K562 (cell line): ENCODE data around the gene CDK5RAP3. TPM values are rescaled to one million over a fixed set of nuclear protein-coding genes. Genes with fewer than 3 reads are reported as not detected.
A peak's percentile ranks its signal among the peaks of the same experiment; 100 is the strongest.

Experiments
- ATAC-seq: fragments of 200-7000 bp; cut with Tn5 transposase; 3 replicates; pipeline ENCODE4 v1.9.1; 2020; ENCODE audit warnings: moderate library complexity
- BruUV-seq: library from RNA; stranded (reverse); fragments of 400-500 nt; replicated peaks from 2 replicates; lab custom pipeline; 2021; lab: Mats Ljungman, UMichigan
- CTCF ChIA-PET: fragments of 300-600 bp; formaldehyde crosslinking; extraction: SDS; loops from one replicate; lab custom pipeline; 2021; ENCODE audit warnings: low intra/inter-chr PET ratio; lab: Yijun Ruan, JAX
- POLR2A ChIA-PET: fragments of 300-600, 350-650 bp; sonication (Branson Sonifier 250); formaldehyde crosslinking; extraction: SDS; loops from one replicate; lab custom pipeline; 2021; ENCODE audit warnings: antibody characterized with exemption, inconsistent platforms; lab: Yijun Ruan, JAX
- DNase-seq, 4 experiments: peaks; one replicate each; pipeline versions ENCODE4 v3.0.0 to v3.0.0-alpha.2; 2011 to 2018; ENCODE audit warnings: low spot score in 3 of 4, mixed read lengths in 3 of 4; ENCODE audit errors: extremely low read depth in 1 of 4
- FAIRE-seq: peaks from 2 replicates; lab custom pipeline; 2011; peaks lifted over from hg19 to GRCh38; lab: Jason Lieb, UNC
- H2AFZ ChIP-seq: 2 replicates; pipeline ENCODE4 v1.6.0; 2011; ENCODE audit warnings: low read depth, low read length, control low read depth, inconsistent platforms
- H3K27ac ChIP-seq: fragments of 200-600 bp; 3 replicates; pipeline ENCODE4 v1.8.0; 2011; ENCODE audit warnings: low read depth, mild to moderate bottlenecking, control low read depth, inconsistent platforms, low read length, moderate library complexity, mixed read lengths; ENCODE audit errors: extremely low read depth
- H3K27me3 ChIP-seq, 2 experiments: fragments of 300-600 bp in 1 of 2; 2 replicates in 1 of 2; 3 replicates in 1 of 2; pipeline versions ENCODE4 v1.6.0 to v1.8.0; 2011; ENCODE audit warnings: inconsistent platforms in 2 of 2, low read length in 2 of 2, mild to moderate bottlenecking in 1 of 2, mixed read lengths in 1 of 2, moderate library complexity in 1 of 2; ENCODE audit not compliant: control insufficient read depth in 2 of 2, insufficient read depth in 2 of 2
- H3K36me3 ChIP-seq: fragments of 300-600 bp; 3 replicates; pipeline ENCODE4 v1.8.0; 2011; ENCODE audit warnings: mild to moderate bottlenecking, low read length, inconsistent platforms; ENCODE audit not compliant: control insufficient read depth, insufficient read depth
- H3K4me1 ChIP-seq, 2 experiments: fragments of 200-600 bp in 1 of 2; replicated peaks in 1 of 2; 2 replicates in 1 of 2; 3 replicates in 1 of 2; pipeline versions ENCODE4 v1.5.1 to v1.8.0; 2011; ENCODE audit warnings: inconsistent platforms in 2 of 2, low read length in 2 of 2, mild to moderate bottlenecking in 1 of 2, mixed read lengths in 1 of 2, moderate library complexity in 1 of 2; ENCODE audit not compliant: control insufficient read depth in 2 of 2, insufficient read depth in 2 of 2
- H3K4me2 ChIP-seq: 2 replicates; pipeline ENCODE4 v1.6.1; 2011; ENCODE audit warnings: low read length, control low read depth, inconsistent platforms, mixed read lengths; ENCODE audit not compliant: insufficient read depth
- H3K4me3 ChIP-seq: fragments of 200-600 bp; sonication (generic), shearing (Covaris generic); 2 replicates; pipeline ENCODE4 v1.5.1; 2016; ENCODE audit warnings: control low read depth, inconsistent platforms
- H3K79me2 ChIP-seq: fragments of 200-600 bp; 3 replicates; pipeline ENCODE4 v1.8.0; 2011; ENCODE audit warnings: low read length, inconsistent platforms; ENCODE audit not compliant: control insufficient read depth, insufficient read depth
- H3K9ac ChIP-seq, 2 experiments: 2 replicates each; pipeline versions ENCODE4 v1.6.0 to v1.6.1; 2011; ENCODE audit warnings: low read depth in 2 of 2, low read length in 2 of 2, control low read depth in 1 of 2, inconsistent platforms in 1 of 2, mild to moderate bottlenecking in 1 of 2, mixed read lengths in 1 of 2; ENCODE audit not compliant: insufficient read depth in 1 of 2
- H3K9me1 ChIP-seq: one replicate; pipeline ENCODE4 v1.6.0; 2011; ENCODE audit warnings: inconsistent platforms, mild to moderate bottlenecking, low read length, moderate library complexity; ENCODE audit not compliant: control insufficient read depth, insufficient read depth
- H3K9me3 ChIP-seq: replicated peaks from 2 replicates; pipeline ENCODE4 v1.5.1; 2011; ENCODE audit warnings: low read depth, low read length, inconsistent platforms; ENCODE audit not compliant: control insufficient read depth, insufficient read depth
- H4K20me1 ChIP-seq: replicated peaks from 2 replicates; pipeline ENCODE4 v1.6.1; 2011; ENCODE audit warnings: low read length, inconsistent platforms, mixed read lengths; ENCODE audit not compliant: control insufficient read depth, insufficient read depth
- BCL6 ChIP-seq: fragments of 250-450 bp; sonication (Bioruptor Pico); IDR thresholded peaks from 2 replicates; pipeline ENCODE4 v1.4.0; 2020
- BCOR ChIP-seq: fragments of 450-650 bp; IDR thresholded peaks from 2 replicates; pipeline ENCODE4 v1.6.1; 2016
- CEBPB ChIP-seq: fragments of 450-650 bp; IDR thresholded peaks from 2 replicates; pipeline ENCODE4 v1.6.1; 2016; ENCODE audit warnings: missing genetic modification characterization, missing compliant biosample characterization
- CEBPG ChIP-seq, 3 experiments: fragments of 200-800 bp in 1 of 3; sonication (Bioruptor generic) in 1 of 3; sonication (generic) in 1 of 3; formaldehyde crosslinking in 1 of 3; IDR thresholded peaks in 2 of 3; conservative IDR thresholded peaks in 1 of 3; 2 replicates each; pipeline versions ENCODE4 v1.6.1 to v1.8.0; 2016 to 2022; ENCODE audit warnings: missing compliant biosample characterization in 2 of 3, missing genetic modification characterization in 2 of 3, mild to moderate bottlenecking in 1 of 3, missing genetic modification reagents in 1 of 3
- KAT2B ChIP-seq: IDR thresholded peaks from one replicate; pipeline ENCODE4 v1.6.1; 2012; ENCODE audit warnings: low read depth, mild to moderate bottlenecking, control low read depth, inconsistent platforms, low read length, moderate library complexity
- NFRKB ChIP-seq: fragments of 450-650 bp; IDR thresholded peaks from 2 replicates; pipeline ENCODE4 v1.6.1; 2016; ENCODE audit warnings: low read depth
- WGBS: fragments of 100-300 bp; shearing (Covaris generic); methylation state at CpG from one replicate; pipeline ENCODE4 v1.1.6; 2016; ENCODE audit warnings: low coverage, mixed read lengths; ENCODE audit not compliant: insufficient coverage; ENCODE audit errors: missing lambda C conversion rate; 5-methylcytosine and 5-hydroxymethylcytosine counted together
- in situ Hi-C: fragments of 300-500 bp; cut with MboI; formaldehyde crosslinking; loops from 4 replicates; pipeline ENCODE4 v1.15.0; 2018; ENCODE audit warnings: inconsistent platforms, mixed read lengths
- intact Hi-C: fragments of 100-400 bp; cut with micrococcal nuclease; formaldehyde crosslinking; loops from 2 replicates; pipeline ENCODE4 v1.14.2; 2022
- polyA plus RNA-seq, 8 experiments: library from polyadenylated mRNA; depleted of rRNA in 4 of 8; stranded (reverse) in 5 of 8; unstranded in 3 of 8; fragments of >200 nt; fragmentation: Nextera tagmentation in 2 of 8; fragmentation: Illumina TruSeq in 1 of 8; extraction: Ambion mirVana in 2 of 8; extraction: Trizol in 1 of 8; gene quantifications; 2 replicates each; pipeline versions ENCODE4 v1.2.1 to v1.2.3, GENCODE V29; 2011 to 2014; ENCODE audit warnings: inconsistent platforms in 1 of 8, missing spikeins in 1 of 8
- total RNA-seq, 7 experiments: library from RNA; depleted of rRNA in 6 of 7; stranded (reverse); fragments of >200 nt in 6 of 7; fragmentation: Illumina TruSeq in 2 of 7; extraction: Trizol in 2 of 7; gene quantifications; 2 replicates each; pipeline versions ENCODE4 v1.2.1 to v1.2.3, GENCODE V29; 2011 to 2021; ENCODE audit warnings: low replicate concordance in 1 of 7
- TF ChIP-seq, protein P1 (sequence below), 2 experiments: IDR thresholded peaks in 1 of 2; conservative IDR thresholded peaks in 1 of 2; 2 replicates each; pipeline ENCODE4 v1.6.1; 2016; ENCODE audit warnings: low read depth in 2 of 2, mild to moderate bottlenecking in 1 of 2, missing compliant biosample characterization in 1 of 2, missing genetic modification characterization in 1 of 2, moderate library complexity in 1 of 2
- TF ChIP-seq, protein P2 (sequence below): fragments of 450-650 bp; IDR thresholded peaks from 2 replicates; pipeline ENCODE4 v1.7.0; 2016; ENCODE audit warnings: borderline replicate concordance
- TF ChIP-seq, protein P3 (sequence below): conservative IDR thresholded peaks from 2 replicates; pipeline ENCODE4 v1.6.1; 2011; ENCODE audit warnings: low read depth, mild to moderate bottlenecking, low read length; ENCODE audit not compliant: control insufficient read depth
- TF ChIP-seq, protein P4 (sequence below), 3 experiments: IDR thresholded peaks in 2 of 3; conservative IDR thresholded peaks in 1 of 3; 2 replicates each; pipeline ENCODE4 v1.5.1; 2011 to 2012; ENCODE audit warnings: low read length in 3 of 3, mild to moderate bottlenecking in 3 of 3, control low read depth in 2 of 3, improper control_type of control experiment in 1 of 3, inconsistent platforms in 1 of 3, low read depth in 1 of 3, mixed read lengths in 1 of 3, moderate library complexity in 1 of 3; ENCODE audit not compliant: insufficient read depth in 2 of 3

Gene CDK5RAP3
- total and polyA plus RNA-seq, 9 of the 15 experiments (the other 6 are each of a cell fraction or from before 2014, with no cell fraction given): 44.2 to 202 (median 91.5) TPM

DNA sequence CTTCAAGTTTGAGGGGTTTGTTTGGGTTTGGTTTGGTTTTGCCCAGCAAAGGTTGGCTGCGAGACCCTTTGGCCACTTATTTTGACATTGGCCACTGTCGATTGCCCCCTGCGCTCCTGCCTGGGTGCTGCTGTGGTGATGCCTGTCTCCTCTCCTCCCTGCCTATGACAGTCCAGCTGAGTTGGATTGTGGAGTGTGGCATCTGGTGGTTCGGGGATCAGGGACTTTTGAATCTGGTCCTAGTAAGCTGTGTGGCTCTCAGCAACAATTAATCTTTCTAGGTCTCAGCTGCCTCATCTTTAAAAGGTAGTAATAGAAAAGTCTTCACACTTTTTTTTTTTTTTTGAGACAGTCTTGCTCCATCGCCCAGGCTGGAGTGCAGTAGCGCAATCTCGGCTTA lies 27.1 kb downstream of the CDK5RAP3 start (continued):
- TF ChIP-seq, protein P1, sequence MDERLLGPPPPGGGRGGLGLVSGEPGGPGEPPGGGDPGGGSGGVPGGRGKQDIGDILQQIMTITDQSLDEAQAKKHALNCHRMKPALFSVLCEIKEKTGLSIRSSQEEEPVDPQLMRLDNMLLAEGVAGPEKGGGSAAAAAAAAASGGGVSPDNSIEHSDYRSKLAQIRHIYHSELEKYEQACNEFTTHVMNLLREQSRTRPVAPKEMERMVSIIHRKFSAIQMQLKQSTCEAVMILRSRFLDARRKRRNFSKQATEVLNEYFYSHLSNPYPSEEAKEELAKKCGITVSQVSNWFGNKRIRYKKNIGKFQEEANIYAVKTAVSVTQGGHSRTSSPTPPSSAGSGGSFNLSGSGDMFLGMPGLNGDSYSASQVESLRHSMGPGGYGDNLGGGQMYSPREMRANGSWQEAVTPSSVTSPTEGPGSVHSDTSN (CRISPR knock-in tag; IDR thresholded peaks at IDR 0.05; ENCODE audit: low read depth): no peak
- TF ChIP-seq, protein P1 (tag; conservative IDR thresholded peaks at IDR 0.05; ENCODE audit: low read depth): no peak
- TF ChIP-seq, protein P2, sequence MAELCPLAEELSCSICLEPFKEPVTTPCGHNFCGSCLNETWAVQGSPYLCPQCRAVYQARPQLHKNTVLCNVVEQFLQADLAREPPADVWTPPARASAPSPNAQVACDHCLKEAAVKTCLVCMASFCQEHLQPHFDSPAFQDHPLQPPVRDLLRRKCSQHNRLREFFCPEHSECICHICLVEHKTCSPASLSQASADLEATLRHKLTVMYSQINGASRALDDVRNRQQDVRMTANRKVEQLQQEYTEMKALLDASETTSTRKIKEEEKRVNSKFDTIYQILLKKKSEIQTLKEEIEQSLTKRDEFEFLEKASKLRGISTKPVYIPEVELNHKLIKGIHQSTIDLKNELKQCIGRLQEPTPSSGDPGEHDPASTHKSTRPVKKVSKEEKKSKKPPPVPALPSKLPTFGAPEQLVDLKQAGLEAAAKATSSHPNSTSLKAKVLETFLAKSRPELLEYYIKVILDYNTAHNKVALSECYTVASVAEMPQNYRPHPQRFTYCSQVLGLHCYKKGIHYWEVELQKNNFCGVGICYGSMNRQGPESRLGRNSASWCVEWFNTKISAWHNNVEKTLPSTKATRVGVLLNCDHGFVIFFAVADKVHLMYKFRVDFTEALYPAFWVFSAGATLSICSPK: no peak
- no peak for TF ChIP-seq NFRKB

DNA sequence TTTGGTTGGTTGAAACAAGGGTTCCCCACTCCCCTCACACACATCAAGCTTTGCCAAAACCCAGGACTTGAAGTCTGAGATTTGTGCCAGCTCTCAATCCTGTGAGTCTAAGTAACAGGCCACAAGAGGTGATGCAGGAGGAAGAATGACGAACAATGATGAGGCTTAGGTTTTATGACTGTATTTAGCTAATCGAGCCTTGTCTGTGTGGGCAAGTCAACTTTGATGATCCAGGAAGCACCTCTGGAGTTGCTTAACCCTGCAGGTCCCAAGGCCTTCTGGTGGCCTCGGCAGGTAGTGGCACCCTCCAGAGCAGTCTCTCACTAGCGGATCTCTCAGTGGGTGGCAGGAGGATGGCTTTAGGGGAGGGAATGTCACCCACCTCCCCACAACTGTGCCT lies 28.7 kb downstream of the CDK5RAP3 start:
- Histone ChIP-seq H3K27me3 (no peaks in the 10 kb centered on the region), H3K4me2 (no peak overlapping the region), H3K4me1 (peaks cover 31% of the 10 kb centered on the region in 2 experiments), H3K9ac (no peak overlapping the region), H2AFZ (peak overlapping the region; percentile 41; the same call in 1 of the 2 replicates), H3K9me1 (no peaks in the 10 kb centered on the region), H4K20me1 (no peaks in the 10 kb centered on the region), H3K9me3 (no peaks in the 10 kb centered on the region), H3K27ac (no peak overlapping the region), H3K79me2 (no peaks in the 10 kb centered on the region), H3K4me3 (no peak overlapping the region), H3K36me3 (no peaks in the 10 kb centered on the region)
- in situ Hi-C loops (no loop called here), intact Hi-C loops (no loop called here)
- FAIRE-seq (no peak), ATAC-seq (peak; percentile 45; the same call in 2 of the 3 replicates), DNase-seq (no peak)
- BruUV-seq: no TSS peak
- WGBS: 39% methylated on average over 4 of the region's 4 CpGs
- POLR2A ChIA-PET: interaction anchor here (0.7 to 1.7 kb wide), 6 partner anchors 10 to 43 kb away, joined by 3 to 8 read pairs (median 4); no protein-coding TSS in a partner anchor
- CTCF ChIA-PET: no interaction called here
- TF ChIP-seq KAT2B (no peak), CEBPB (tag) (0 out of 2 replicates have a peak, but pooled peaks have one; percentile 36), BCOR (no peak), CEBPG (CRISPR knock-in tag; IDR thresholded peaks at IDR 0.05) (peak; percentile 43; the same call in 1 of the 2 replicates), CEBPG (tag; conservative IDR thresholded peaks at IDR 0.05 in 1 of 2, IDR thresholded peaks at IDR 0.05 in 1 of 2) (no peak), BCL6 (CRISPR knock-in tag) (no peak)
- TF ChIP-seq, protein P3, sequence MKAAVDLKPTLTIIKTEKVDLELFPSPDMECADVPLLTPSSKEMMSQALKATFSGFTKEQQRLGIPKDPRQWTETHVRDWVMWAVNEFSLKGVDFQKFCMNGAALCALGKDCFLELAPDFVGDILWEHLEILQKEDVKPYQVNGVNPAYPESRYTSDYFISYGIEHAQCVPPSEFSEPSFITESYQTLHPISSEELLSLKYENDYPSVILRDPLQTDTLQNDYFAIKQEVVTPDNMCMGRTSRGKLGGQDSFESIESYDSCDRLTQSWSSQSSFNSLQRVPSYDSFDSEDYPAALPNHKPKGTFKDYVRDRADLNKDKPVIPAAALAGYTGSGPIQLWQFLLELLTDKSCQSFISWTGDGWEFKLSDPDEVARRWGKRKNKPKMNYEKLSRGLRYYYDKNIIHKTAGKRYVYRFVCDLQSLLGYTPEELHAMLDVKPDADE: no peak
- TF ChIP-seq, protein P4, sequence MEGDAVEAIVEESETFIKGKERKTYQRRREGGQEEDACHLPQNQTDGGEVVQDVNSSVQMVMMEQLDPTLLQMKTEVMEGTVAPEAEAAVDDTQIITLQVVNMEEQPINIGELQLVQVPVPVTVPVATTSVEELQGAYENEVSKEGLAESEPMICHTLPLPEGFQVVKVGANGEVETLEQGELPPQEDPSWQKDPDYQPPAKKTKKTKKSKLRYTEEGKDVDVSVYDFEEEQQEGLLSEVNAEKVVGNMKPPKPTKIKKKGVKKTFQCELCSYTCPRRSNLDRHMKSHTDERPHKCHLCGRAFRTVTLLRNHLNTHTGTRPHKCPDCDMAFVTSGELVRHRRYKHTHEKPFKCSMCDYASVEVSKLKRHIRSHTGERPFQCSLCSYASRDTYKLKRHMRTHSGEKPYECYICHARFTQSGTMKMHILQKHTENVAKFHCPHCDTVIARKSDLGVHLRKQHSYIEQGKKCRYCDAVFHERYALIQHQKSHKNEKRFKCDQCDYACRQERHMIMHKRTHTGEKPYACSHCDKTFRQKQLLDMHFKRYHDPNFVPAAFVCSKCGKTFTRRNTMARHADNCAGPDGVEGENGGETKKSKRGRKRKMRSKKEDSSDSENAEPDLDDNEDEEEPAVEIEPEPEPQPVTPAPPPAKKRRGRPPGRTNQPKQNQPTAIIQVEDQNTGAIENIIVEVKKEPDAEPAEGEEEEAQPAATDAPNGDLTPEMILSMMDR (IDR thresholded peaks at IDR 0.05 in 2 of 3, conservative IDR thresholded peaks at IDR 0.05 in 1 of 3; ENCODE audit: insufficient read depth in 2 of 3, low read depth in 1 of 3, low read length in 3 of 3): 0 out of 6 replicates have a peak, but pooled peaks of 1 of the 3 experiments have one; percentile 30
